H9 (cell line): ENCODE results near the gene MRC1. TPM values are rescaled to one million over a fixed set of nuclear protein-coding genes. Genes with fewer than 3 reads are reported as not detected.

Experiments
- DNase-seq: peaks from one replicate; pipeline ENCODE4 v3.0.0-alpha.2; 2017
- H2AFZ ChIP-seq: one replicate; pipeline ENCODE4 v1.6.1; 2013; ENCODE audit warnings: mild to moderate bottlenecking, low read length, control low read depth, moderate library complexity
- H2AK5ac ChIP-seq: 2 replicates; pipeline ENCODE4 v1.6.1; 2013; ENCODE audit warnings: low read length, control low read depth, mixed read lengths; ENCODE audit not compliant: insufficient read length
- H2BK120ac ChIP-seq: one replicate; pipeline ENCODE4 v1.6.1; 2013; ENCODE audit warnings: low read depth, mild to moderate bottlenecking, low read length, control low read depth, inconsistent platforms; ENCODE audit not compliant: poor library complexity, severe bottlenecking
- H2BK12ac ChIP-seq: 2 replicates; pipeline ENCODE4 v1.6.1; 2013; ENCODE audit warnings: low read length, control low read depth, mixed read lengths, low read depth; ENCODE audit not compliant: insufficient read length
- H2BK15ac ChIP-seq: 2 replicates; pipeline ENCODE4 v1.6.1; 2013; ENCODE audit warnings: low read depth, low read length, control low read depth
- H2BK20ac ChIP-seq: one replicate; pipeline ENCODE4 v1.6.1; 2013; ENCODE audit warnings: low read depth, mild to moderate bottlenecking, low read length, control low read depth, inconsistent platforms; ENCODE audit not compliant: poor library complexity, severe bottlenecking
- H2BK5ac ChIP-seq: 2 replicates; pipeline ENCODE4 v1.6.1; 2013; ENCODE audit warnings: low read length, control low read depth, mixed read lengths; ENCODE audit not compliant: insufficient read length
- H3K14ac ChIP-seq: 2 replicates; pipeline ENCODE4 v1.6.1; 2013; ENCODE audit warnings: low read length, control low read depth; ENCODE audit not compliant: insufficient read depth
- H3K18ac ChIP-seq: 2 replicates; pipeline ENCODE4 v1.6.1; 2013; ENCODE audit warnings: low read depth, mild to moderate bottlenecking, mixed read lengths, low read length, control low read depth; ENCODE audit not compliant: insufficient read length
- H3K23ac ChIP-seq: 2 replicates; pipeline ENCODE4 v1.6.1; 2013; ENCODE audit warnings: low read length, control low read depth, mixed read lengths, low read depth; ENCODE audit not compliant: insufficient read length
- H3K23me2 ChIP-seq: 2 replicates; pipeline ENCODE4 v1.6.1; 2013; ENCODE audit warnings: low read depth, mild to moderate bottlenecking, mixed read lengths, low read length, control low read depth; ENCODE audit not compliant: insufficient read length, poor library complexity, severe bottlenecking
- H3K27ac ChIP-seq: 2 replicates; pipeline ENCODE4 v1.5.1; 2013; ENCODE audit warnings: low read length, control low read depth, mixed read lengths, low read depth; ENCODE audit not compliant: insufficient read length
- H3K27me3 ChIP-seq: 2 replicates; pipeline ENCODE4 v1.6.1; 2013; ENCODE audit warnings: low read length, control low read depth, inconsistent platforms; ENCODE audit not compliant: insufficient read depth
- H3K4ac ChIP-seq: 2 replicates; pipeline ENCODE4 v1.6.1; 2013; ENCODE audit warnings: low read depth, mild to moderate bottlenecking, control low read depth, inconsistent platforms, low read length, moderate library complexity
- H3K4me1 ChIP-seq: 2 replicates; pipeline ENCODE4 v1.6.1; 2013; ENCODE audit warnings: low read length, control low read depth, inconsistent platforms; ENCODE audit not compliant: insufficient read depth
- H3K4me2 ChIP-seq: 2 replicates; pipeline ENCODE4 v1.6.1; 2013; ENCODE audit warnings: low read length, control low read depth, mixed read lengths; ENCODE audit not compliant: insufficient read length, insufficient read depth
- H3K56ac ChIP-seq: 2 replicates; pipeline ENCODE4 v1.6.1; 2013; ENCODE audit warnings: low read depth, mild to moderate bottlenecking, mixed read lengths, low read length, control low read depth; ENCODE audit not compliant: insufficient read length
- H3K79me1 ChIP-seq: 2 replicates; pipeline ENCODE4 v1.6.1; 2013; ENCODE audit warnings: low read depth, mild to moderate bottlenecking, moderate library complexity, low read length, control low read depth, inconsistent platforms; ENCODE audit not compliant: insufficient read depth, poor library complexity, severe bottlenecking
- H3K79me2 ChIP-seq: 2 replicates; pipeline ENCODE4 v1.6.1; 2013; ENCODE audit warnings: low read length, control low read depth, inconsistent platforms; ENCODE audit not compliant: insufficient read depth
- H3K9ac ChIP-seq: 2 replicates; pipeline ENCODE4 v1.6.1; 2013; ENCODE audit warnings: low read length, control low read depth, mixed read lengths; ENCODE audit not compliant: insufficient read length; ENCODE audit errors: extremely low read depth
- H3K9me3 ChIP-seq: one replicate; pipeline ENCODE4 v1.6.1; 2013; ENCODE audit warnings: low read depth, low read length, inconsistent platforms; ENCODE audit not compliant: control insufficient read depth
- H3T11ph ChIP-seq: one replicate; pipeline ENCODE4 v1.6.1; 2013; ENCODE audit warnings: mild to moderate bottlenecking, low read length, control low read depth, inconsistent platforms
- H4K20me1 ChIP-seq: one replicate; pipeline ENCODE4 v1.6.1; 2013; ENCODE audit not compliant: control insufficient read depth, insufficient read length, insufficient read depth
- H4K5ac ChIP-seq: 2 replicates; pipeline ENCODE4 v1.6.1; 2013; ENCODE audit warnings: low read depth, mild to moderate bottlenecking, mixed read lengths, low read length, control low read depth; ENCODE audit not compliant: insufficient read length
- H4K8ac ChIP-seq: replicated peaks from 2 replicates; pipeline ENCODE4 v1.6.1; 2013; ENCODE audit warnings: low read length, control low read depth, mixed read lengths, low read depth; ENCODE audit not compliant: insufficient read length
- H4K91ac ChIP-seq: 2 replicates; pipeline ENCODE4 v1.6.1; 2013; ENCODE audit warnings: low read depth, mild to moderate bottlenecking, moderate library complexity, mixed read lengths, low read length, control low read depth; ENCODE audit not compliant: insufficient read length
- H3K27ac Mint-ChIP-seq, 3 experiments: 2 replicates in 2 of 3; 3 replicates in 1 of 3; pipeline ENCODE4 v1.8.0; 2020 to 2021; ENCODE audit warnings: mixed read lengths in 3 of 3, mild to moderate bottlenecking in 1 of 3, moderate library complexity in 1 of 3
- H3K27me3 Mint-ChIP-seq: 2 replicates; pipeline ENCODE4 v1.8.0; 2021; ENCODE audit warnings: low read depth, mild to moderate bottlenecking, moderate library complexity, mixed read lengths
- H3K36me3 Mint-ChIP-seq, 3 experiments: 2 replicates in 2 of 3; 3 replicates in 1 of 3; pipeline ENCODE4 v1.8.0; 2020 to 2021; ENCODE audit warnings: low read depth in 3 of 3, mixed read lengths in 3 of 3; ENCODE audit not compliant: insufficient read depth in 1 of 3
- H3K4me1 Mint-ChIP-seq, 2 experiments: 2 replicates each; pipeline ENCODE4 v1.8.0; 2020; ENCODE audit warnings: mixed read lengths in 2 of 2
- H3K4me3 Mint-ChIP-seq, 2 experiments: 2 replicates in 1 of 2; 3 replicates in 1 of 2; pipeline ENCODE4 v1.8.0; 2020 to 2021; ENCODE audit warnings: mild to moderate bottlenecking in 2 of 2, mixed read lengths in 2 of 2, moderate library complexity in 1 of 2
- H3K9me3 Mint-ChIP-seq, 2 experiments: 2 replicates in 1 of 2; 3 replicates in 1 of 2; pipeline ENCODE4 v1.8.0; 2020; ENCODE audit warnings: mild to moderate bottlenecking in 2 of 2, mixed read lengths in 2 of 2, moderate library complexity in 1 of 2
- CTCF ChIP-seq: fragments of 200-600 bp; sonication (generic); conservative IDR thresholded peaks from 3 replicates; pipeline ENCODE4 v1.8.0; 2021; ENCODE audit warnings: antibody characterized with exemption, mild to moderate bottlenecking
- WGBS: extraction: QIAGEN DNeasy Blood & Tissue Kit; methylation state at CpG from one replicate; pipeline ENCODE4 v1.1.7; 2013; ENCODE audit warnings: missing lambda C conversion rate, low lambda C conversion rate, mixed read lengths; ENCODE audit not compliant: insufficient read length; ENCODE audit errors: extremely low coverage; 5-methylcytosine and 5-hydroxymethylcytosine counted together
- total RNA-seq: library from RNA; stranded (reverse); gene quantifications from 2 replicates; pipeline ENCODE4 v1.2.1, GENCODE V29; 2021

MRC1 gene
- total RNA-seq, 1 experiment from 2014 or later: not detected

- no peak overlapping the region for H3K4ac ChIP-seq
- no peaks in the 10 kb centered on the region for H3K23me2 ChIP-seq
- H3K4me1 ChIP-seq: no peaks in the 10 kb centered on the region
- H3K36me3 Mint-ChIP-seq: peaks cover 0 to 6% (median 0%) of the 10 kb centered on the region in 3 experiments; a peak in 3 of 7 replicates
- no peak overlapping the region for H3K18ac ChIP-seq
- H3K27me3 ChIP-seq: no peaks in the 10 kb centered on the region
- no peak overlapping the region for H2AFZ ChIP-seq
- H3T11ph ChIP-seq: no peak overlapping the region
- no peak overlapping the region for H3K14ac ChIP-seq
- H3K4me3 Mint-ChIP-seq: no peak overlapping the region
- no peak overlapping the region for H3K4me2 ChIP-seq
- H3K79me2 ChIP-seq: no peaks in the 10 kb centered on the region
- H3K27ac Mint-ChIP-seq: no peak overlapping the region
- H3K9me3 ChIP-seq: no peaks in the 10 kb centered on the region
- no peak overlapping the region for H4K5ac ChIP-seq
- H2BK15ac ChIP-seq: no peak overlapping the region
- no peak overlapping the region for H3K23ac ChIP-seq
- no peak overlapping the region for H3K9ac ChIP-seq
- H2BK20ac ChIP-seq: no peak overlapping the region
- no peak overlapping the region for H3K27ac ChIP-seq
- H4K8ac ChIP-seq: no peak overlapping the region
- no peaks in the 10 kb centered on the region for H3K79me1 ChIP-seq
- no peak overlapping the region for H2BK12ac ChIP-seq
- H3K56ac ChIP-seq: no peak overlapping the region
- peaks cover 0 to 2% of the 10 kb centered on the region in 2 experiments; a peak in 1 of 4 replicates for H3K4me1 Mint-ChIP-seq
- no peaks in the 10 kb centered on the region for H3K27me3 Mint-ChIP-seq
- no peak overlapping the region for H4K91ac ChIP-seq
- peaks cover 4 to 8% of the 10 kb centered on the region in 2 experiments; a peak in 4 of 5 replicates for H3K9me3 Mint-ChIP-seq
- no CpG with 5 or more reads among the region's 12 CpGs for WGBS
- H2AK5ac ChIP-seq: no peak overlapping the region
- TF ChIP-seq CTCF: peak; percentile 75
- H2BK5ac ChIP-seq: no peak overlapping the region
- peak; percentile 37 for DNase-seq
- no peaks in the 10 kb centered on the region for H4K20me1 ChIP-seq
- no peak overlapping the region for H2BK120ac ChIP-seq
Observed at GRCh38 chr10:17910125-17910789, 101.1 kb downstream of the MRC1 start.
